ENCODE data around the gene ECM2.

DNA sequence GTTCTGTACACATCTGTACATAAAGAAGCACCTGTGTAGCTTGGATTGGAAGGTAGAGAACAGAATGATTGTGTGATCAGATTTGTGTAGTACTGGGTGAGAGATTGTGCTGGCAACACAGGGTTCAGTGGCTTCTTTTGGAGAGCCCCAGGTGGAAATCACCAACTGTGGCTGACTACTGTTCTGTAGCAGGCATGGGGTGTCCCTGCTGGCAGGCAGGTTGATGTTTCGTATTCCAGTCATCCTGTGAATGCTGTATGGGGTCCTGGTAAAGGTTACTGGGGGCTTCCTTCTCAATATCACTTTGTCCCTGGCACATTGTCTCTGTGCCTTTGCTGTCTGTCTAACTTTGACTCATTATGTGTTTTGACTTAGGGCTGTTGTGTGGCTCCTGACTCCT is 58.8 kb downstream of the ECM2 start:
- TF ChIP-seq, protein P1, sequence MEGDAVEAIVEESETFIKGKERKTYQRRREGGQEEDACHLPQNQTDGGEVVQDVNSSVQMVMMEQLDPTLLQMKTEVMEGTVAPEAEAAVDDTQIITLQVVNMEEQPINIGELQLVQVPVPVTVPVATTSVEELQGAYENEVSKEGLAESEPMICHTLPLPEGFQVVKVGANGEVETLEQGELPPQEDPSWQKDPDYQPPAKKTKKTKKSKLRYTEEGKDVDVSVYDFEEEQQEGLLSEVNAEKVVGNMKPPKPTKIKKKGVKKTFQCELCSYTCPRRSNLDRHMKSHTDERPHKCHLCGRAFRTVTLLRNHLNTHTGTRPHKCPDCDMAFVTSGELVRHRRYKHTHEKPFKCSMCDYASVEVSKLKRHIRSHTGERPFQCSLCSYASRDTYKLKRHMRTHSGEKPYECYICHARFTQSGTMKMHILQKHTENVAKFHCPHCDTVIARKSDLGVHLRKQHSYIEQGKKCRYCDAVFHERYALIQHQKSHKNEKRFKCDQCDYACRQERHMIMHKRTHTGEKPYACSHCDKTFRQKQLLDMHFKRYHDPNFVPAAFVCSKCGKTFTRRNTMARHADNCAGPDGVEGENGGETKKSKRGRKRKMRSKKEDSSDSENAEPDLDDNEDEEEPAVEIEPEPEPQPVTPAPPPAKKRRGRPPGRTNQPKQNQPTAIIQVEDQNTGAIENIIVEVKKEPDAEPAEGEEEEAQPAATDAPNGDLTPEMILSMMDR (IDR thresholded peaks at IDR 0.05), result no peak
- no peak for TF ChIP-seq POLR2A (IDR thresholded peaks at IDR 0.05)

All from Peyer's patch (tissue), 4 donors.